Lung microvascular endothelial cell (primary cell): ENCODE data around the gene LDAH. TPM values are rescaled to one million over a fixed set of nuclear protein-coding genes. Genes with fewer than 3 reads are reported as not detected.
A peak's percentile ranks its signal among the peaks of the same experiment; 100 is the strongest.
"Not testable (repeated sequence)": the region's sequence is repeated elsewhere in the genome, so short reads cannot be mapped to it uniquely, and the experiment has no call there.

ENCODE experiments used
- DNase-seq, 2 donors: peaks; one replicate each; pipeline versions ENCODE4 v3.0.0 to v3.0.0-alpha.2; 2010; ENCODE audit warnings: low read depth in 2 of 2
- total RNA-seq: library from RNA; depleted of rRNA; stranded (reverse); fragments of >200 nt; gene quantifications from 2 replicates; pipeline ENCODE4 v1.2.1, GENCODE V29; 2014

The LDAH gene
- 12.9 and 15.0 TPM in 2 replicates for total RNA-seq

DNA sequence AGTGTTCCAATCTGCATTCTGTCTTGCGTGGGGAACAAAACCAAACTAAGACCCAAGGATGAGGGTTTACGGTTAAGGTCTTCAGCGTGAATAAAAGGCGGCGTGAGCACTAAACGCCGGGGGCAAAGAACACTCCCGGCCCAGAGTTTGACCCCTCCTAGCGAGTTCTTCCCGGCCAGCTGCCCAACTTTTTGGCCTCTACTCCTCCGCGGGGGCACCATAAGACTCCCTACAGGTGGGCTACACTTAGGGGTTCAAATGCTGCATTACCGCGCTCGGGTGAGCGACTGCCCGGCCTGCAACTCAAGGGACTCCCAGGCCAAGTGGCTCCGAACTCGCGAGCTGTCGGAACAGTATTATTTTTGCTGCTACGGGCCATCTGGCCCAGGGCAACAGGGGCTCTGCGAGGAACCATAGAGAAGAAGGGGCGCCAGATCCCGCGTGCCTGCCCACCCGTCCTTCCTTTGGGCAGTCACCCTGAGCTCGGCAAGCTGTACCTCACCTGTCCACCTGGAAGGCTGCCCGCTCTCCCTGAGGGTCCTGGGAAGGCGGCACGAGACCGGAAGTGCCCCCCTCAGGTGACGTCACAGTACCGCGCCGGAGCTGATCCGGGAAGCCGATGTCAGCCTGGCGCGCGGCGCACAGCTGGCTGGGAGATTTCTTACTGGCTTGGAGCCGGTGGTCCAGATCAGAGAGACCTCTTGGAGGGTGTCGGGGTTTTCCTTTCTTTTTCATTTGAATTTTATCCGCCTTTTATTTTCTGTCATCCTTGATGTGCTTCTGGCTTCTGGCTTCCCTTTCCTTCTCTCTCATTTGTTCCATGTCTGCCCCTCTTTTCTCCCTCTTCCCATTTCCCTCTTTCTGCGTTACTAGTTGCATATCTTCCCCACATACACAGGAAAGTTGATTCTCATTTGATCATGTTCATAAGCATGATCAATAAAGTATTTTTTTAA is at the start of gene LDAH:
Gene LDAH (minus strand): TSS at position 567 of the 956 bp plus-strand sequence. CDS start 21,638 bp downstream, outside the sequence.
- DNase-seq = peak; percentile 86 to 94

DNA sequence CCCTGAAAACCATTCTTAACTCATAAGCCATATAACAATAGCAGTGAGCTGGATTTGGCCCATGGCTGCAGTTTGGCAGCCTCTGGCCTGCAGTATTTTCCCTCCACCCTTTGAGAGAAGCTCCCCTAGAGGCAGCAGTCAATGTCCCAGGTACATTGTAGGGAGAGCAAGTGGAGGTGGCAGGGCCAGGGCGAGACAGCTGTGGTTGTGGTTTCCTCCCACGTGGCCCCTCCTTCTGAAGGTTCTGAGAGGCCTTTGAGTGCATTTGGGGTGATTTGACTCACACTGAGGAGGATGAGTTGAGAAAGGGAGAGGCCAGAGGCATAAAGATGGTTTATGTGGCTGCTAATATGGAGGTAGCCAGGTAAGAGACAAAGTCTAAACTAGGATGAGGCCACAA is 45.5 kb upstream of the LDAH start:
- DNase-seq = no peak

DNA sequence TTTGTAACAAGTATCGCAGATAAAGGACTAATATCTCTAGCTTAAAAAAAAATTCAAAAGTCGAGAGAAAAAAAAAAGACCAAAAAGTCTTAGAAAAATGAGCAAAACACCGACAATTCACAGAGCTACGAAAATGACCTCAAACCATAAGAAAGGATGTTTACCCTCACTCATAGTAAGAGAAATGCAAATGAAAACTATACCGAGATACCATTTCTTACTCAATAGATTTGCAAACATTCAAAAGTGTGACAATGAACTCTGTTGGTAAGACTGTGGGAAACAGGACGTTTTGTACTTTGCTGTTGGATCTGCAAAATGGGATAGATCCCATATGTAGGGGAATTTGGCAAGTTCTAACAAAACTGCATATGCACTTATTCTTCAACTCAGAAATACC is 39.9 kb upstream of the LDAH start:
- no peak for DNase-seq

DNA sequence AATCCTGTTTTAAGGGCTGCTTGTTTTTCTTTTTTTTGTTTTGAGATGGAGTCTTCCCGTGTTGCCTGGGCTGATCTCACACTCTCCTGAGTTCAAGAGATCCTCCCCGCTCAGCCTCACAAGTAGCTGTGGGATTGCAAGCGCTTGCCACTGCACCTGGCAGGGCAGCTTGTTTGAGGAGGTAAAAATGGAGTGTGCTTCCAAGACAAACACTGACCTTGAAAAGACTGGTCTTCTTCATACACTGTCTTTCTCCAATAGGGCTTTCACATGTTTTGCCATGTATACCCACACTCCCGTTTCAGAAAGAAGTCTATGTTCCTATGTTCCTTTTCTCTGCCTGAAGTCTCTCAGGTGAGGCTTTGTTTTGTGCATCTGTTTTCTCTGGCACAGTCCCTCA is 32.6 kb upstream of the LDAH start:
- no peak for DNase-seq

DNA sequence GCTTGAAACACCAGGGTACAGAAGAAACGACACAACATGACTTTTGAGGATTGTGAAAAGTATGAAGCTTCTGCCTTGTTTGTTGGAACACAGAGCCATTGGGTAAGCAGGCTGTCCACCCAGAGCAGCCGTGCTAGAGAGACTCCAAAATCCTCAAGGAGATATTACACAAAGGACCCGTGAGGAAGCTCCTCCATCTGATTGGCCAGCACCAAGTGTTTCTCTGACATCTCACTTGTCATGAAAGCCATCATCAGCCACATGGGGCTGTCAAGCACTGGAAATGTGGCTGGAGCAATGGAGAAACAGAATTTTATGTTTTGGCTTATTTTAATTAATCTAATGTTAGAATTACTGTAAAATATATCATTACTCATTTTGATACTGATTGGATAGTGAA is 29.8 kb upstream of the LDAH start:
- DNase-seq = no peak

DNA sequence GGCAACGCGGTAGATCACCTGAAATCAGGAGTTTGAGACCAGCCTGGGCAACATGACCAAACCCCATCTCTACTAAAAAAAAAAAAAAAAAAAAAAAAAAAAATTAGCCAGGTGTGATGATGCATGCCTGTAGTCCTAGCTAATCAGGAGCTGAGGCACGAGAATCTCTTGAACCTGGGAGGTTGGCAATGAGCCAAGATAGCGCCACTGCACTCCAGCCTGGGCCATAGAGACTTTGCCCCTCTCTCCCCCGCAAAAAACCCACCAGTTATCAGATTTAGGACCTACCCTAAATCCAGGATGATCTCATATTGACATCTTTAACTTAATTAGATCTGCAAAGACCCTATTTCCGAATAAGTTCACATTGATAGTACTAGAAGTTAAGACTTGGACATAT is 29.2 kb upstream of the LDAH start:
- no peak for DNase-seq

DNA sequence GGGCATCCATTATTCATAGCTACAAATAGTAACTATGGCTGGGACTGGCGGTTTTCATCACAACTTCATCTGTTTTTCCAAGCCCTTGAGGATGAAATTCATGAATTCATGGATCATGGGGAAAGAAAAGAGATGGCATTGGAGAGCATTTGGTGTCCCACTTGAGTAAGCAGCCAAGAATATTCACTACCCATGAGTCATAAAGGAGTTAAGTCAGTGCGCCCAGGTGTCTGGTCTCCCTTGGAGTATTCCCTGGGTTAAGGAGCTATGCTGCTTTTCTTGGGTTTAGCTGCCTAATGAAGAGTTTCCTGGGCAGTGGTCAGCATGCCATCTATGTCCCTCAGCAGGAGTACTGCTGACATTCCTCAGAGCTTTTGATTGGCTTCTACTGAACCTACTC is 21.3 kb upstream of the LDAH start:
- DNase-seq = no peak

DNA sequence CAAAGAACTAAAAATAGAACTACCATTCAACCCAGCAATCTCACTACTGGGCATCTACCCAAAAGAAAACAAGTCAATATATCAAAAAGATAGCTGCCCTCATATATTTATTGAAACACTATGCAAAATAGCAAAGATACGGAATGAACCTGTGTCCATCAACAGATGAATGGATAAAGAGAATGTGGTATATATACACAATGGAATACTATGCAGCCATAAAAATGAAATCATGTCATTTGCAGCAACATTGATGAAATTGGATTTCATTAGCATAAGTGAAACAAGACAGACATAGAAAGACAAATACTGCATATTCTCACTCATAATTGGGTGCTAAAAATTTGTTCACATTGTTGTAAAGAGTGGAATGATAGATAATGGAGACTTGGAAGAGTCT is 16.2 kb upstream of the LDAH start:
- DNase-seq = no peak

DNA sequence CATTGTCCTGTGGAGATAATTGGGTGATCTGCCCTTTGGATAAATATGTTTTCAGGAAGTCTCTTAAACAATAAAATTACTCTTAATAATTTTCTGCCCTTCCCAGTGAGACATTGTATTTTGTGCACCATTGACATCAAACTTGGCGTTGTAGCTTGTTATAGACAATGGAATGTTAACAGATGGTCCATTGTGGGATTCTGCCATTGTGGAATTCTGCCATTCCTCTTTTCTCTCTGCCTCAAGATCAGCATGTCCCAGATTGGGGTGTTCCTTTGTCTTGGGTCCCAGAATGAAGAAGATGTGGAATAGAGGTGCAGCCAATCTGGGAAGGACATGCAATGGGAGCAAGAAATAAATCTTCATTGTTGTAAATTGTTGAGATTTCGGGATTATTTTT is 15.1 kb upstream of the LDAH start:
- no peak for DNase-seq

DNA sequence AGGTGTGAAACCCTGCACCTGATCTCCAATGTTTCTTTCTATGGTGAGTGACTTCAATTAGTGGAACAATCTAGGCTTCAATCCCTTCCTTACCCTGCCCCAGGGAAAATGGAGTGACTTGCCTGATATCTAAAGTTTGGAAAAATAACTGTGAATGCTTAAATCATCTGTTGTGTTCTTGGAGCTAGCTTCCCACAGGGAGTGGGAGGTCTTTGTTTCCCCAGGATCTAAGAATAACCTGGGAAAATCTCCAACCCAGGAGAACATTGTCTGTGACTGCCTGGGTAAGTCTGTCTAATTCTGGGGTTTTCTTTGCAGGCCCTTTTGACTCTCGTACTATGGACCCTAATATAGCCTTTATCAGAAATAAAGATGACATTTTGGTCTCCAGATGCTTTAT is 13.6 kb upstream of the LDAH start:
- no peak for DNase-seq

DNA sequence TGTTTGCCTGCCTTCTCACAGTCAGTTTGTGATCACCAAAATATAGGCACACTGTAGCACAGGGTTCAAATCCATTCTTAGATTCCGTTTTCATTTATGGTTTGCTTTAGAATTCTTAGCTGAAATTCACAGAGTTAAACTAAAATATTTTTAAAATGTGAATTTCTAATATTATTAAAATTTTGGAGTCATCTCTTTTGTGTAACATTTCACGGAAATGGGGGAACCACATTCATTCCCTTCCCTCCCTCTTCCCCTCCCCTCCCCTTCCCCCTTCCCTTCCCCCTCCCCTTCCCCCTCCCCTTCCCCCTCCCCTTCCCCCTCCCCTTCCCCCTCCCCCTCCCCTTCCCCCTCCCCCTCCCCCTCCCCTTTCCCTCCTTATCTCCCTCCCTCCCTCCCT is 11.4 kb upstream of the LDAH start:
- no peak for DNase-seq

DNA sequence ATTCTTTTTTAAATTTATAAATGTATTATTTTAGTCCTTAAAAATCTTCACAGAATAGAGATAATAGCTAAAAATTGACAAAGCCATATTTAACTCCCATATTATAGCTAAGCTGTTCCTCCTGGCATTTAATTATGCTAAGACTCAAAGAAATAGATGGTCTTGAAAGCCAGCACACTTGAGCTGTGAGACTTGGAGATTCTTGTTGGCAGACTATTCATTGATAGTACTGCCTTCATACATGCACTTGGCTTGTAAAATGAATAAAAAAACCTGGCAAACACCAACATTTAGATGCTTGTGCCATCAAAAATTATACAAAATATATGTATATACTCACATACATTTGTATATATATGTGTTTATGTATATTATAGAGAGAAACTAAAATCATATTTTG is 9.7 kb upstream of the LDAH start:
- no peak for DNase-seq

DNA sequence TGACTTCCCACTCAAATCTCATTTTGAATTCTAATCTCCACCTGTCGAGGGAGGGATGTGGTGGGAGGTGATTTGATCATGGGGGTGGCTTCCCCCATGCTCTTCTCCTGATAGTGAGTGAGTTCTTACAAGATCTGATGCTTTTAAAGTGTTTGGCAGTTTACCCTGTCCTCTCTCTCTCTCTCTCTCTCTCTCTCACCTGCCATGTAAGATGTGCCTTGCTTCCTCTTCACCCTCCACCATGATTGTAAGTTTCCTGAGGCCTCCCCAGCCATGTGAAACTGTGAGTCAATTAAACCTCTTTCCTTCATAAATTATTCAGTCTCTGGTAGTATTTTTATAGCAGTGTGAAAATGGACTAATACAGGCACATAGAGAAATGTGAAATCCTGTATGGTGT is 7.0 kb upstream of the LDAH start:
- no peak for DNase-seq

DNA sequence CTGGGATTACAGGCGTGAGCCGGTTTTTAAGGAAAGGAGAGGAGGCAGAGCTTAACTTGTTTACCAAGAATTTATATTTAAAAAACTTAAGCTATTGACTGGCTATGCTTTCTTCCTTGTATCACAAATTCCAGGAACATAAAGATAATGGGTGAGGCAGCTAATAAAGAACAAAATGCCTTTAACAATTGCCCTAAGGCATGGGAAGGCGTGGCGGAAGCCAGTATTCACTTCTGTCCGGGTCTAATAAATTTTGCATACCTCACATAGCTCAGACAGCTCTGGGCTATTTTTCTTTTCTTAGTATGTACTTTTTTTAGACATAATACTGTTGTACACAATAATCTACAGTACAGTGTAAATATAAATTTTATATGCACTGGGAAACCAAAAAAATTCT is 1.0 kb upstream of the LDAH start:
- DNase-seq = no peak

DNA sequence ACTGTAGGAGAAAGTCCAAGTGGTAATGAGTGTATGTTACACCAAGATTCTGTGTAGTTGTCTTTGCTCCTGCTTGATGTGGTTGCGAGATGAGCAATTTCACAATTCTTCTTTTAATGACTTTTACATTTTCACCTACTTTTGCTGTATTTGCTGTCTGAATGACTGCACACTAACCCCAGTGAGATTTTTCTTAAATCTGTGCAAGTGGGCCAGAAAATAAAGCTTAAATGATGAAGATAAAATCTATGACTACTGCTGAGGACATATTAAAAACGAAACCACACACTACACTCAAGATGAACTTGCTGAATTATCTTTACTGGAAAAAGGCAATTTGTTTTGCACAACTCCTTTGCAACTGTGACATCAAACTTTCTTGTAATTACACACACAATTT is 4.1 kb downstream of the LDAH start:
- no peak for DNase-seq

DNA sequence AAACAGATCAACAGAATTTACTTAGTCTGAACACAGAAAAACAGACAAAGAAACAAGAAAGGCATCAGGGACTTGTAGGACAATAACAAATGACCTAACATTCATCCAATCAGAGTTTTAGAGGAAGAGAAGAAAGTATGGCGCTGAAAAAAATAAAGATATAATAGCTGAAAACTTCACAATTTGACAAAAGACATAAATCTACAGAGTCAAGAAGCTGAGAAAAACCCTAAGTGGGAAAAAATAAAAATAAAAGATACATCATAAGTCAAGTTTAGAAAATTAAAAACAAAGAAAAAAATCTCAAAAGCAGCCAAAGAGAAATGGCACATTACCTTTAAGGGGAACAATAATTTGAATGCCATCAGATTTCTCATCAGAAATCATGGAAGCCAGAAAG is 7.7 kb downstream of the LDAH start:
- DNase-seq = no peak

DNA sequence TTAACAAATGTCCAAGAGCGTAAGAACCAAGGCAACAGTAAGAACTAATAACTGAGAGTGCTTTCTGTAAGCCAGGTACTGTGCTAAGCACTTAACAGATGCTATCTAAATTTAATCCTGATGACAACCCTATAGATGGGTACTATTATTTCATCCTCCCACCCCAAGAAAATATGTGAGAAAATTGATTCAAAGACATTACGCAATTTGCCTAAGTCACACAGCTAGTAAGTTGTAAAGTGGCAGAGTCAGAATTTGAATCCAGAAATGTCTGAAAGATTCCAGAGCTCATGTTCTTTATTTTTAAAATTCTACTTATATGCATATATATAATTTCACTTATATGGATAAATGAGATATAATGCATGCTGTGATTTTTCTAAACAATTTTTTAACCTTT is 10.1 kb downstream of the LDAH start:
- DNase-seq = no peak

DNA sequence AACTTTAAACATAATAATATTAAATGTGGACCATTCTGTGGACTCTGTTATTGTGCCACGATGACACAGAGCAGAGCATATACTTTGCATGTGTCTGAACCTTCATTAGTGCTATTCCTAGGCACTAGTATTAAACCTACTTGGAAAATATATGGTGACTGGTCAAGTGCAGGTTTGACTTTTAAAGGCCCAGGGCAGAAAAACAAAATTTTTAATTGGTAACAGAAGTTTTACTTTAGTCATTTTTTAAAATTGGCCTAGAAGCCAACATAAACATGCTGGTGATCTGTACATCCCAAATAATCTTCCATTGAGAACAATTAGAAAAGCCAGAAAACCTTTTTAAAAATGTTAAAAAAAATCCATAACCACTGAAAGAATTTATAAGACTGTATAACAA is 16.6 kb downstream of the LDAH start:
- no peak for DNase-seq

DNA sequence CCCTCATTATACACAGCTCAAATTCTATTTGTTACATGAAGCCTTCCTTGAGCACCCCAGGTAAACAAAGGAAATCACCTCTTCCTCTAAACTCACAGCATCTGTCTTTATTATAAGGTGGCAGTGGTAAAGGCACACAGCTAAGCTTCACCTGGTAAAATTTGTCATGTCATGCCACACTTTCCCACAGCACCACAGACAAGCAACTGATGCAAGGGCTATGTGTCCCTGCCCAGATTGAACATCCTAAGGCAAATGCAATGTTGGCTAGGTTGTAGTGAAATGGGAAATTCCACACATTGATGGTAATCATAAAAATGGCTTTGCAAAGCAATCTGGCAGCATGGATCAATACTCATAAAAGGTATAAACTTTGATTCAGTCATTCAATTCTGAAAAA is 18.9 kb downstream of the LDAH start:
- no peak for DNase-seq

DNA sequence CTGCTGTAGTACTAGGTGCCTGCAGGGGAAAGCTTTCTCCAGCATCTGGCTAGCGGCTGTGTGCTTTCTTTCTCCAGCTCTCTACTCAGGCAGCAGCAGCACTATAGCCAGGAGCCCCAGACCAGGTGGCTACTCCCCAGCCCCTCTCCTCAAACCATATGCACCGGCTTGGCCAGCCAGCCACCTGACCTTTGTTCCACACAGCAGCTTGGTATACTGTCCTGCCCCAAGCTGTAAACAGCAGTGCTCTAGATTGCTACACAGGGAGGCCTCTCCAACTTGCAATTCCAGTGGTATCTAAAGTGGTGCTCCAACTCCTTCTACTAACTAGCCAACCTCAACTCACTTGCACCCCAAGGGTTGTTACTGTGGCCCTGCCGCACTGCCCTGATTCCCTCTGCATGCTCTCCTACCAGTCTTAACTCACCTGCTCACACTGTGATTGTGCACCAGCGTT is 19.6 kb downstream of the LDAH start:
- DNase-seq = no peak

DNA sequence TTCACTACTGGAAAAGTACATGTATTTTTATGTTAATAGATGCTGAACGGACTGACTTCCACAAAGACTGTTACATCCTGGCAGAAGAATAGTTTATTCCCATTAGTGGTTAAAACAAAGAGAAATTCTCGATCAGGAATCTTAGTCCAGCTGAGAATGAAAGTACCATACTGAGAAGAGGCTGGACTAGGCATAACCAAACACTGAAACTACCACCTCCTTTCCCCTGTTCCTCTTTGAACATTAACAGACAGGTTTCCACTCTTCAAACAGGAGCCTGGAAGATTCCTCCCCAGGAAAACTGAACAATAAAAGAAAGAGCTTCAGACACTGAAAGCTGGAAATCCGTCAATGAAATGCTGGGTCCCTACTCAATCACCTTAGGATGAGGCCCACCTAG is 25.8 kb downstream of the LDAH start:
- DNase-seq = no peak

DNA sequence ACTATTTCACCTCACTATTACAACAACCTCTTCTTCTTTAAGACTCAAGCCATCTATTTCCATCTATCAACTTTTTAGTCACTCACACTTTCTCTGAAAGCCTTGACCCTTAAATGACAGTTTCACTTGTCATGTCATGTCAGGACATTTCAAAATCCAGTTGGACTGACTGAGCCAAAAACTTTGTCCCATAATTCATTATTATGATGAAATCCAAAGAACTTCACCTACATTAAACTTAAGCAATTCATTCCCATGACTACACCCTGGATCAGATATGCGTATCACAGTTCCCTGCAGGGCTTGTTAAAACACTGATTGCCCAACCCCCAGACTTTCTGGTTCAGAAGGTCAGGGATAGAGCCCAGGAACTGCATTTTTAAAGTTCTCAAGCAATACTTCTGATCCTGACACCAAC is 26.5 kb downstream of the LDAH start:
- no peak for DNase-seq

DNA sequence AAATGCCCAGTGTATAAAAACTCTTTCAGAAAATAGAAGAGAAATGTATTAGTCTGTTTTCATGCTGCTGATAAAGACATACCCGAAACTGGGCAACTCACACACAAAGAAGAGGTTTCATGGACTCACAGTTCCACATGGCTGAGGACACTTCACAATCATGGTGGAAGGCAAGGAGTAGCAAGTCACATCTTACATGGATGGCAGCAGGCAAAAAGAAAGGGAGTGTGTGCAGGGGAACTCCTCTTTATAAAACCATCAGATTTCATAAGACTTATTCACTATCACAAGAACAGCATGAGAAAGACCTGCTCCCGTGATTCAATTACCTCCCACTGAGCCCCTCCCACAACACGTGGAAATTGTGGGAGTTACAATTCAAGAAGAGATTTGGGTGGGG is 29.0 kb downstream of the LDAH start:
- DNase-seq = not testable (repeated sequence)
